MM.1S (cell line): ENCODE data around the gene EYA2.

Experiments used
- EZH2 ChIP-seq: fragments of 300-600 bp; sonication (generic); optimal IDR thresholded peaks from 2 replicates; pipeline ENCODE3; 2017; ENCODE audit warnings: low read depth, mild to moderate bottlenecking, antibody characterized with exemption, low read length, mixed read lengths
- EZH2phosphoT487 ChIP-seq: fragments of 300-600 bp; sonication (generic); IDR thresholded peaks from 2 replicates; pipeline ENCODE4 v1.6.1; 2018; ENCODE audit warnings: antibody characterized with exemption, low read length
- TF ChIP-seq, protein P1 (sequence below): fragments of 300-600 bp; sonication (generic); IDR thresholded peaks from 2 replicates; pipeline ENCODE4 v1.5.1; 2016; ENCODE audit warnings: antibody characterized with exemption, low read length, mixed read lengths

DNA sequence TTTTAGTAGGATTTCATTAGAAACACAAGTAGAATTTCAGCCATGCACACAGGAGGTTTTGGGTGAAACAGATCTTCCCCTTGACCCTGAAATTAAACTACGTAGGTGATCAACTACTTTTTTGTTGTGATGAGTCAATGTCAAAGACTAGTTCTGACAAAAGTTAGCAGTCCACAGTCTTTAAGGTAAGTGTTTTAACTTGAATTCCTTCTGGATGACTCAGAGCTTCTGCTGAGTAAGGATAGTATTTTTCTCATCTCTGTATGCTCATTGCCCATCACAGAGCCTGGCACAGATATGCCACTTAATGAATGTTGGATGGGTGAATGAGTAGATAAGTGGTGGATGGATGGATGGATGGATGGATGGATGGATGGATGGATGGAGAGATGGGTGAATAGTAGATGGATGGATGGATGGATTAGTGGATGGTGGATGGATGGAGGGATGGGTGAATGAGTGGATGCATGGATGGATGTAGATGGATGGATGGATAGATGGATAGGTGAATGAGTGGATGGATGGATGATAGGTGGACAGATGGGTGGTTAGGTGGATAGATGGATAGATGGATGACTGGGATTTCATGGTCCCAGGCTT, 296.5 kb downstream of the EYA2 start:
- TF ChIP-seq, protein P1, sequence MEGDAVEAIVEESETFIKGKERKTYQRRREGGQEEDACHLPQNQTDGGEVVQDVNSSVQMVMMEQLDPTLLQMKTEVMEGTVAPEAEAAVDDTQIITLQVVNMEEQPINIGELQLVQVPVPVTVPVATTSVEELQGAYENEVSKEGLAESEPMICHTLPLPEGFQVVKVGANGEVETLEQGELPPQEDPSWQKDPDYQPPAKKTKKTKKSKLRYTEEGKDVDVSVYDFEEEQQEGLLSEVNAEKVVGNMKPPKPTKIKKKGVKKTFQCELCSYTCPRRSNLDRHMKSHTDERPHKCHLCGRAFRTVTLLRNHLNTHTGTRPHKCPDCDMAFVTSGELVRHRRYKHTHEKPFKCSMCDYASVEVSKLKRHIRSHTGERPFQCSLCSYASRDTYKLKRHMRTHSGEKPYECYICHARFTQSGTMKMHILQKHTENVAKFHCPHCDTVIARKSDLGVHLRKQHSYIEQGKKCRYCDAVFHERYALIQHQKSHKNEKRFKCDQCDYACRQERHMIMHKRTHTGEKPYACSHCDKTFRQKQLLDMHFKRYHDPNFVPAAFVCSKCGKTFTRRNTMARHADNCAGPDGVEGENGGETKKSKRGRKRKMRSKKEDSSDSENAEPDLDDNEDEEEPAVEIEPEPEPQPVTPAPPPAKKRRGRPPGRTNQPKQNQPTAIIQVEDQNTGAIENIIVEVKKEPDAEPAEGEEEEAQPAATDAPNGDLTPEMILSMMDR = no peak
- TF ChIP-seq EZH2 (no peak), EZH2phosphoT487 (no peak)
